Measurements from ENCODE around the gene LOXHD1.

LOXHD1 gene, protein sequence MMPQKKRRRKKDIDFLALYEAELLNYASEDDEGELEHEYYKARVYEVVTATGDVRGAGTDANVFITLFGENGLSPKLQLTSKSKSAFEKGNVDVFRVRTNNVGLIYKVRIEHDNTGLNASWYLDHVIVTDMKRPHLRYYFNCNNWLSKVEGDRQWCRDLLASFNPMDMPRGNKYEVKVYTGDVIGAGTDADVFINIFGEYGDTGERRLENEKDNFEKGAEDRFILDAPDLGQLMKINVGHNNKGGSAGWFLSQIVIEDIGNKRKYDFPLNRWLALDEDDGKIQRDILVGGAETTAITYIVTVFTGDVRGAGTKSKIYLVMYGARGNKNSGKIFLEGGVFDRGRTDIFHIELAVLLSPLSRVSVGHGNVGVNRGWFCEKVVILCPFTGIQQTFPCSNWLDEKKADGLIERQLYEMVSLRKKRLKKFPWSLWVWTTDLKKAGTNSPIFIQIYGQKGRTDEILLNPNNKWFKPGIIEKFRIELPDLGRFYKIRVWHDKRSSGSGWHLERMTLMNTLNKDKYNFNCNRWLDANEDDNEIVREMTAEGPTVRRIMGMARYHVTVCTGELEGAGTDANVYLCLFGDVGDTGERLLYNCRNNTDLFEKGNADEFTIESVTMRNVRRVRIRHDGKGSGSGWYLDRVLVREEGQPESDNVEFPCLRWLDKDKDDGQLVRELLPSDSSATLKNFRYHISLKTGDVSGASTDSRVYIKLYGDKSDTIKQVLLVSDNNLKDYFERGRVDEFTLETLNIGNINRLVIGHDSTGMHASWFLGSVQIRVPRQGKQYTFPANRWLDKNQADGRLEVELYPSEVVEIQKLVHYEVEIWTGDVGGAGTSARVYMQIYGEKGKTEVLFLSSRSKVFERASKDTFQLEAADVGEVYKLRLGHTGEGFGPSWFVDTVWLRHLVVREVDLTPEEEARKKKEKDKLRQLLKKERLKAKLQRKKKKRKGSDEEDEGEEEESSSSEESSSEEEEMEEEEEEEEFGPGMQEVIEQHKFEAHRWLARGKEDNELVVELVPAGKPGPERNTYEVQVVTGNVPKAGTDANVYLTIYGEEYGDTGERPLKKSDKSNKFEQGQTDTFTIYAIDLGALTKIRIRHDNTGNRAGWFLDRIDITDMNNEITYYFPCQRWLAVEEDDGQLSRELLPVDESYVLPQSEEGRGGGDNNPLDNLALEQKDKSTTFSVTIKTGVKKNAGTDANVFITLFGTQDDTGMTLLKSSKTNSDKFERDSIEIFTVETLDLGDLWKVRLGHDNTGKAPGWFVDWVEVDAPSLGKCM (N-terminal part only)

DNA sequence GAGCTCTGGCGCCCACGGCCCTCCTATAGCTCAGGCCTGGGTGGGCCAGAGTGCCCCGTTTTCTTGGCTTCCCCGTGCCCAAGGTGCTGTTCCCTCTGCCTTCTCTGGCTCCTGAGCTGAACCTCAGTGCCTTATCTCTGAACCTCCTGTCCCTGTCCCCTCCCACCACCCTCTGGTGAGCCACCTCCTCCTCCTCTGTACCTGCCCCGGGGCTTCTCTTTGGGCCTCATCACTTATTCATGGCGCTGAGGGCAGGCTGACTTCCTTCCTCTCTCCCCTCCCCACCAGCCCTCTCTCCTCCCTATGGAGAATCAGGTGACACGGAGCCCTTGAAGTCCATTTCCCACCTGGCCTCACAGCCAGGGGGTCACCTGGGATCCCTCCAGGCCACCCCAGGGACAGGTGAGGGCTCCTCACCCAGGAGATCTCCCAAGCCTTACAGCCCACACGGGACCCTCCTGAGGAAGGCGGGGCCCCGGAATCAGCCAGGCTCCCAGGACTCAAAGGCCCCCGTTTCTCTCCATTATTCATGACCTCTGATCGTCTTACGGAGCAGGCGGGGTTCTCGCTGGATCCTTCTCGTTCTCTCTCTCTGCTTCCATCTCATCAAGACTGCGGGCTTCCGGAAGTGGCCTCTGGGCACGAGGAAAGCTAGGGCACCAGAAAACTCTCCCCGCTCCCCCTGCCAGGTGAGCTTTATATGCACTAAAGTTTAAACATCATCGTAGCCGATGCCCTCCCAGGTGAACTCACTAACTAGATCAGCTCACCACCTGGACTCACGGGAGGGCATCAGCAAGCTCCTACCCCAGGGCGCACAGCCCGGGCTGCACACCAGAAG is at the start of gene LOXHD1:
LOXHD1 (minus strand) TSS at position 106 of the 841 bp plus-strand sequence. CDS start 187 bp downstream, outside the sequence.
- no peak for DNase-seq (ENCODE audit: low spot score)

DNA sequence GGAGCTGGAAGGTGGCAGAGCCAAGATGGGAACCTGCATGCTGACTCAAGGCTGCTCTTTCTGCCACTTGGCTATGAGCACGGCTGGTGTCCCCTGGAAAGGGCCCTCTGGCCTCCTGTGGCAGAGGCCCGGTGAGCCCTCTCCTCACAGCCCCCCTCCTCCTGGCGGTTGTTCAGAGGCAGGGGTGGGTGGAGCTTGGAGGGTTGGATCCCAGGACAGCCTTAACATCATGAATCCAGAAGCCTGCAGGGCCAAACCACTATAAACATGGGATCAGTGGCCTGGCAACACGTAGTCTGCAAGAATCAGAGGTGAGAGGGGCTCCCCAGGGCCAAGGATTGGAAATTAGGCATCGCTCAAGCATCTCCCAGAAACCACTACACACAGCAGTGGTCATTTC is 48.5 kb upstream of the LOXHD1 start:
- peak; percentile 63 for DNase-seq (ENCODE audit: low spot score)

DNA sequence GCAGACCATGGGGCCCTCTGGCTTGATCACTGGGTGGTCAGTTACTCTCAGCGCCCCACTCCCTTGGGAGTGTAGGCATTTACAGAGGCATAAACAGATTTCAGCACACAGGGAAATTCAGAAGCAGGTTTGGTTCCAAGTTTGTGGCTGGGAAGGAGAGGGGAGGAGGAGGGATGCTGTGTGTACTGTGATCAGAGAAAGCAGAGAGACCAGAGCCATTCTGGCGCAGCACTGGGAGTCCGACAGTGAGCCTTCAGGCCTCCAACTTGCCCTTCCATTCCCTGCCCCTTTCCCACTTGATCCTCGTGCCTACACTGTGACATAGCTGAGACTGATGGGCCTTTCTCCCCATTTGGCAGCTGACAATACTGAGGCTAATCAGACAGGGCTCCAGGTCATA is 47.8 kb upstream of the LOXHD1 start:
- no peak for DNase-seq (ENCODE audit: low spot score)

DNA sequence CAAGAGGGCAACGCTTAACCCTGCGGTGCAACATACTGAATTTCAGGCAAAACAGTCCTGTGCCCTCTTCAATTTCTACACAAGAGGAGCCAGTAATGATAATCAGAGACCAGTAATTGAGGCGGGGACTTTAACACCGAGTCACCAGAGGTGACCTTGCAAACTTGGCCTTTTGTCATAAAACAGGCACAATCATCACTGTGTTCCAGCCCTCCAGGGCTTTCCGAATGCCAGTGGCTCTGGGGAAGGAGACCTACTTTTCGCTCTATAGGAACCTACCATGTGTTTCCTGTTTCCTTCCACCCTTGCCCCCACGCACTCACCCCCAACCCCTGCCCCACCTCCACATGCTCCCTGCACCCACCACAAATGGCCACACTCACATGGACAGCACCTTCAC is 47.2 kb upstream of the LOXHD1 start:
- no peak for DNase-seq (ENCODE audit: low spot score)

DNA sequence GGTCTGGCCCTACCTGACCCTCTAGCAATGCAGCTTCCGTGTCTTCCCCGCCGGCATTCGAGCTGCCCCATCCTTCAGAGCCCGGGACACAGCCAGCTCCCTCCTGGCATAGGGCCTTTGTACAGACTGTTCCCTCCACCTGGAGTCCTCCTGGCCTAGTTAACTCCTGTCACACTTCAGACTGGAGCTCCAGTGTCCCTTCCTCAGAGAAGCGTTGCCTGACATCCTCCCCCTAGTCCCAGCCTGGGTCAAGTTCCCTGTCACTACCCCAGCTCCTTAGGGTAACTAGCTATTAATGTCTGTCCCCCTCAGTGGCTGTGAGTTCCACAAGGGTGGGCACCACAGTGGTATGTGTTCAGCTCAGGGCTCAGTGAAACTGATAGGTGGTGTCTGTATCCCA is 45.5 kb upstream of the LOXHD1 start:
- DNase-seq (ENCODE audit: low spot score): no peak

DNA sequence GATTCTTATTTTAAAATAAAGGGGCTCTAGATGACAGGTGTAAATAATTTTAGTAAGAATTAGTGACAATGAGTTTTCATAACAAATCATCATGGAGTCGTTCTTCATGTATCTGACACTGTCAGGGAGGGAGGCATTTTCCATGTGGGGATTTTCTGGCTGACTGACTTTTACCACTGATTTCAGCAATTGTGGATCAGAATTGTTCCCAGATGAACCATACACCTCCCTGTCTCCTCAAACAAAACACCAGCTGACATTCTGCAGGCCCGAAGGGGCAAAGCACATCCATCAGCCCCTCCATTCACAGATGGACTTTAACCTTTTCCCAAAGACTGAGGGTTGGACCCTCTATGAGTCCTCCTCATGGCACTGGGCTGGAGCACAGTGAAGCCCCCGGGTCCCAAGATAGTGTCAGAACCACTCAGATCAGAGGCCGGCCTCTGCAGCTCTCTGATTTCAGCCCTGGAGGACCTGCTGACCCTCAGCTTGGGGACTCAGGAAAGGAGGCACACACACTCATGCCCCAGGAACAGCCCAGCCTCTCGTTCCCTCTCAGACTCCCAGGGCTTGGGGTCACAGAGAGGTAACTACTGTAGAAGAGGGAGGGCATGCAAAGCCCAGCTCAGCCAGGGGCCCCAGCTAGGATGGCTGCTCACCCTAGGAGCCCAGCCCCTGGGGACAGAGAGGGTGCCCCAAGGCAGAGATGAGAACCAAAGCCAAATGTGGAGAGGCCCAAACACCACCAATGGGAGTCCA is 43.2 kb upstream of the LOXHD1 start:
- DNase-seq (ENCODE audit: low spot score): no peak

DNA sequence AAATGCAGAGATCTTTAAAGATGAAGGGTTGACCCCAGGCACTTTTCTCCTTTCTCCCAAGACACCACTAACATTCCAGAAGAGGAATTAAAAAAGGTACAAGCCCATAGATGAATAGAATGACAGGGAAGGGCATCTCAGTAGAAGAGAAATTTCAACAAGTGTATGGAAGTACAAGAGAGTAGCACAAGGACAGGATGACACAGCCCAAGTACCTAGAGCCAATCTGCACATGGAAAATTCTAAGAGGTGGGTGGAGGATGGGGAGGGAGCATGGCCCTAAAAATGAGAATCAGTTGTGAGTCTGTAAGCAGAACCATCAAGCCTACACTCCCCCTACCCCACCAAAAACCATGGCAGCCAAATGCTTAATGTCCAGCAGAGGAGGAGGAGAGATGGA is 39.7 kb upstream of the LOXHD1 start:
- no peak for DNase-seq (ENCODE audit: low spot score)

DNA sequence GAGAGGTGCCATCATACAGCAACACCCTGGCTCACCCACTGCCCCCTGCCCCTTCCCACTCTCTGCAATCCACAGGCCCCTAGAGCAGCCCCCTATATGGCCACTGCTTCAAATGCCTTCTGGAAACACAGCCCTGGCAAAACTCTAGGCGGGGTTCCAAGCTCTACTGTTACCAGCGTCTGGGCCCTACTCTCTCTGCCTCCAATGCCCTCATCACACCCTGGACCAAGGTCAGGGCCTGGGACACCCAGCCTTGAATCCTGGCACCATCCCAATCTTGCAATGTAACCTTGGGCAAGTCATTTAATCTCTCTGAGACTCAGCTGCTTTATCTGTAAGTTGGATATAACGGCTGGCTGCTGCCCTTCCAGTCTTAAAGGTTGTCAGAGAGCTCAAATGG is 39.2 kb upstream of the LOXHD1 start:
- no peak for DNase-seq (ENCODE audit: low spot score)

DNA sequence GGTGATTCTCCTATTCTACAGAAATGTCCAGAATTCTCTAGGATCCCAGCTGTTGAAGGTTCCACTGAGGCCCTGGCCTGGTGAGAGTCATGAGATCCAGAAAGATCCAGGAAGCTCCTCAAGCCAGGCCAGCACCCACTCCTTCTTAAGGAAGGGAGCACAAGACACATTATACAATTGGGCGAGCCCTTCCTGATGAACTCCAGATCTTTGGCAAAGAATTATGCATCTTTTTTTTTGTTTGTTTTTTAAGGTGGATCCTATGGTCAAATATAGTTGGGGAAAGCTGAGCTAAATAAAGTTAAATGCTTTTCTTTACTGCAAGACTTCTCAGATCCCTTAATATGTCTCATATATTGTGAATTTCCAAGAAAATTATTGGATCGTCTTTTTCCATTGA is 37.0 kb upstream of the LOXHD1 start:
- no peak for DNase-seq (ENCODE audit: low spot score)

DNA sequence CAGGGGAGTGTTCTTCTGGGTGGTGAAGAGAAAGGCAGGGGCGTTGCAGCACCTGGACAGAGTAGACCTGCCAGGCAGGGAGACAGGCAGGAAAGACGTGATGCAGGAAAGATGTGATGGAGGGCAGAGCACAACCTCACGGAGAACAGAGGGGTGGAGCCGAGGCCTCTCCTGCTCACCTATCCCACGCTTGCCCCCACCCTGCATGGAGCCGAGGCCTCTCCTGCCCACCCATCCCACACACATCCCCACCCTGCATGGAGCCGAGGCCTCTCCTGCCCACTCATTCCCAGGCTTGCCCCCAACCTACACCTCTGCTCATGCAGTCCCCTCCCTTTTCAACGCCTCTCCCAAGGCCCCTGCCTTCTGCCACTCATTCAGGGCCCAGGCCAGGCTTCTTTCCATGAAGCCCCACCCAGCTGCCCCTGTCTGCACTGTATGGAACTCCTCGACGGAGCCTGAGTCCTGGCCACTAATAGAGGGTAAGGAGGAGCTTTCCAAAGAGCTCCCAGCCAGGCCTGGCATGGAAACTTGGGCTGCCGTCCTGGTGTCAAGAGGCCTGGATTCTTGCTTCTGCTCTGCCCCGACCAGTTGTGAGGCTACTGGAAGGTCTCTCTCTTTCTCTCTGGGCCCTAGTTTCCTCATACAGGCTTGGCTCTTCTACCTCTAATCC is 32.0 kb upstream of the LOXHD1 start:
- no peak for DNase-seq (ENCODE audit: low spot score)

DNA sequence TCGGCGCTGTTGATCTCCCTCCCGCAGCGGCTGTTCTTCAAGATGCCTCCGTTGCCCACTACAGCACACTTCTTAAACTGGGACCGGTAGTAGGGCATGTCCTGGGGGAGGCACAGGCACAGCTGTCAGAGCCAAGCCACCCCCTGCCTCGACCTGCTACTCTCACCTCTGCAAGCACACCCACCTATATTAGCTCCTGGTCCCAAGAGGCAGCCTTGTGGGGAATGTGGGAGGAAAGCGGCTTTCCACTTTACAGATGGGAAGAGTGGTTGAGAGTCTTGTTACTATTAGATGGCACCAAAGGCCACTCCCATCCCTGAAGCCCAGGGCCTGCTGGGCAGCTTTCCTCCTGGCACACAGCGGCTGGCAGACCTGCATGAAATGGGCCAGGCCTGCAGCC is 29.2 kb upstream of the LOXHD1 start:
- DNase-seq (ENCODE audit: low spot score): no peak

DNA sequence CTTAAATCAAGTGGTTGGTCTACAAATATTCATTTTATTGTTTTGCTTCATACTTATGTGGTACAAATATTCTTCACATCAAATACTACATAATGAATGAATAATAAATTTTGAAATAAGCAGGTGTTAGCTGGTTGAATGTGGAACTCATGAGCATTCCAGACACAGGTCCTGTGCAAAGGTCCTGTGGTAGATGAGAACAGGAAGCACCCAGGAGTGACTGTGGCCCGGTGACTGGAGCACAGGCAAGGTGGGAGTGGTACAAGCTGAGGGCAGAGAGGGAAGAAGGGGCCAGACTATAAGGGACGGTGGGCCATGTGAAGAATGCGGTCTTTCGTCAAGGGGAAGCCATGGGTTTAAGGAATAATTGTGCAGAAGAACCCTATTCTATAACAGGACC is 26.2 kb upstream of the LOXHD1 start:
- no peak for DNase-seq (ENCODE audit: low spot score)

DNA sequence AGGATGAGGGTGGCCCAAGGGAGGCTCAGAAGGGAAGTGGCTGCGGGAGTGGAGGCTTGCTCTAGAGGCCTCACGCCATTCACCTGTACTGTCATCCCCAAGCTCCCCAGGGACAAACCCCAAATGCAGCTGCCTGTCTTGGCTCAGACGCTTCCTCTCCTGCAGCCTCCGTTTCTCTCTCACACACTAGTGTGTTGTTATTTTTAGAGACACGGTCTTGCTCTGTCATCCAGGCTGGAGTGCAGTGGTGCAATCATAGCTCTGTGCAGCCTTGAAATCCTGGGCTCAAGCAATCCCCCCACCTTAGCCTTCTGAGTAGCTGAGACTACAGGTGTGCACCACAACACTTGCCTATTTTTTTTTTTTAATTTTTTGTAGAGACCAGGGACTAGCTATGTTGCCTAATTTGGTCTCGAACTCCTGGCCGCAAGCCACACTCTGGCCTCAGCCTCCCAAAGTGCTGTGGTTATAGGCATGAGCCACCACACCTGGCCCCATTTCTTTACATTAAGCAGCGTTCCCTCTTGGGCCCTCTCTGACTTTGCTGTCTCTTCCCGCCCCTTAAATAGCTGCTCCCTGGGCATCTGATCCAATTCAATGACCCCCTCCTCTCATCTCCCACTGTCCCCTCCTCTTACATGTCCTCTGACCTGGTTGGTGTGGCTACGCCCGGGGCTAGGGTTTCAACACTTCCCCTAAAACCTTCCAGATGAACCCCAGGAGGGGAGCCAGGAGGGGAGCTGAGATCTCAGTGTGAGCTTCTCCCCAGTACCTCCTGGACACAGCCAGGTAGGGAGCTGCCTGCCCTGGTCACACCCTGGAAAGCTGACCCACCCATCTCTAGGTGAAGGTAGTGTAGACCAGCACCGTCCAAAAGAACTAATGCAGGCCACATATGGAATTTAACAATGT is 24.0 kb upstream of the LOXHD1 start:
- DNase-seq (ENCODE audit: low spot score): no peak

DNA sequence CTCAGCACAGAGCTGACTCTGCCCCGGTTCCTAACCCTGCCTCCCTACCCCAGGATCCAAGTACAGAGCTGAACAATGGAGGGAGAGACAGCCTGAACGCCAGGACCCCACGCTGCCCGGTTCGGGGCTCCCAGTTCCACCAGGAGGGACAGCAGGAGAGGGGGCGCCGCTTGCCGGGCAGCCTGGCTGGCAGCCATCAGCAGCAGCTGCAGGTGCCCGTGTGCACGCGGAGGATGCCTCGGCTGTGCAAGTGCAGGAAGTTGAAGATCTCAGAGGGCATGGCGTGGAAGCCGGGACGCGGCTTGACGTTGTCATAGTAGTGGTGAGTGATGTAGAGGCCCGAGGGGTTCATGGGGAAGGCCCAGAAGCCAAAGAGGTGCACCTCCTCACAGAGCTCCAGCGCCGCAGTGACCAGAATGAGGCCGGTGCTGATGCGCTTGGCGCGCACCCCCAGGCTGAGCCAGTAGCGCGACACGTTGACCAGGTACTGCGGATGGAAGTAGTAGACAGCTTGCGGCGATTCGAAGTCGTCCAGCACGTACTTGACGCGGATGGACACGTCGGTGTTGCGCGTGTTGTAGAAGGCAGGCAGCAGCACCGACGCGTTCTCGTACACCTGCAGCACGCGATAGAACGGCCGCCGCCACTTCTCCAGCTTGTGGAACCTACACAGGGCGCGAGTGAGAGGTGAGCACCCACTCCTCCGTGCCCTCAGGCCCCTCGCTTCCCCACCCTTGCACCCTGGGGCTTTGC is 23.0 kb upstream of the LOXHD1 start:
- DNase-seq (ENCODE audit: low spot score): no peak

DNA sequence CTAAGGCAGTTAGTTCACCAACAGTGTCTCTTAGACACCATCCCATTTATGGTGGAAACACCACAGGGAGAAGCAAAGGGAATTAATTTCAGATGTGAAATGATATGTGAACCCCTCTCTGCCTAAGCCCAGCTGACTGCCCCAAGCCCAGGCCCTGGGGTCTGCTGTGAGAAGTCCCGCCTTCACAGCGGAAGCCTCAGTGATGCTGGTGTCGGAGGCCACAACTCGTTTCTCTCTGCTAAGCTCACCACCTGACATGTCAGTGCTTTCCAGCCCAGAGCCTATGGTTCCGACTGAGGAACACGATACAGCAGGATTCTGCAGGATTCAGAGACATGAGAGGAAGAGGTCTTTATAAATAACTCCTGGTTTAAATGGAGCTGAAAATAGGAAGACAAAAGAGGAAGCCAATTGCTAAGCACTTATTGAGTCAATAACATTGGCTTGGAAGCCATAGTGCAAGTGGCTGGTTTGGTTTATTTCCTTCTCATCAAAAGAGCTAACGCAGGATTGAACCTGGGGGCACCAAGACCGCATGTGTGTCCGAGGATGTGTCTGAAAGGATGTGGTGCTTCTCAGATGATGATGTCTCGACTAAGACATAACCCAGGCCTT is 21.9 kb upstream of the LOXHD1 start:
- DNase-seq (ENCODE audit: low spot score): no peak

DNA sequence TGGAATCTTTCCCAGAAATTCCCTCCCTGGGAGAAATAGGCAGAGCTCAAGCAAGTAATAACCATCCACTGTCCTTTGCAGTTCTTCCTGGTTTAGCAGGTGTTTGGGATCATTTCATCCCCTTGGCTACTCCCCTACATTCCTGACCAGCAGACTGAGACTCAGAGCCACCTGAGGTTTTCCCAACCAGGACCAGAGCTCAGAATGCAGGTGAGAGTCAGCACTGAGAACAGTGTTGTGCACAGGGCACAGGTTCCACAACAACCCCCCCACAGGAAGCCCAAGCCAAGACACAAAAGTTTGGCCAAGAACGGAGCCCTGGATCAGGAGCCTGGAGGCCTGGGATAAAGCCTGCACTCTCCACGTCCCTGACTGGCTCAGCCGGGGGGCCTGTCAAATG is 21.0 kb upstream of the LOXHD1 start:
- DNase-seq (ENCODE audit: low spot score): no peak

DNA sequence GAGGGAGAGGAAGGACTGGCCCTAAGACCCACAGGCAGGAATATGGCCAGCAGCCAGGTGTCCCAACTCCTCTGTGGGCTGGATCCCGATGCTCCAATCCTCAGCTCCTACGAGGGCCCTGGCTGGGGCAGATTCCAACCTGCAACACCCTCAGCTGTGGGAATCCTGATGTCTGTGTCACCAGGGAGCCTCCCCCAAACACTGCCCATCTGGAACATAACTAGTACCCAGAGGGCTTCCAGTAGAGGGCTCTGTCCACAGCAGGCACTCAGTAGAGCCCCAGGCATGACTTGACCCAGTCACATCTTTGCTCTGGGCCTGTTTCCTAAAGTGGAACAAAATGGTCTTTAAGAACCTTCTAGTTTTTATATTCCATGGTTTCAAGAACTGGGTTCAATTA is 20.6 kb upstream of the LOXHD1 start:
- DNase-seq (ENCODE audit: low spot score): no peak

Measured in ecto neural progenitor cell (in vitro differentiated cells).